Non-pigmented ciliary epithelial cell (primary cell): Measurements from ENCODE around the gene MARCHF4.
"Not testable (repeated sequence)": the region's sequence is repeated elsewhere in the genome, so short reads cannot be mapped to it uniquely, and the experiment has no call there.

Experiments used
- DNase-seq: peaks from one replicate; pipeline ENCODE4 v3.0.0-alpha.2; 2010; ENCODE audit warnings: low read depth

MARCHF4 gene

DNA sequence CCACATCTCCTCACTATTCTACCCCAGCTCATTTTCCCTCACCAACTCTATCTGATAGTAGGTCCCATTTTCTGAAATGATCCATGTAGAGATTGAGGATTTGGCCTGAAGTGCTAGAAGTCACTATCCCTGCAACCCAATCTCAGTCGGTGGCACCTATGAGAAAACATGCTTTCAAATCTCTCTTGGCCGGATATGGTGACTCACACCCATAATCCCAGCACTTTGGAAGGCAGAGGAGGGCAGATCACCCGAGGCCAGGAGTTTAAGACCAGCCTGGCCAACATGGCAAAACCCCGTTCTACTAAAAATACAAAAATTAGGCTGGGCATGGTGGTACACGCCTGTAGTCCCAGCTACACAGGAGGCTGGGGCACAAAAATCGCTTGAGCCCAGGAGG, 19.1 kb upstream of the MARCHF4 start:
- no peak for DNase-seq

DNA sequence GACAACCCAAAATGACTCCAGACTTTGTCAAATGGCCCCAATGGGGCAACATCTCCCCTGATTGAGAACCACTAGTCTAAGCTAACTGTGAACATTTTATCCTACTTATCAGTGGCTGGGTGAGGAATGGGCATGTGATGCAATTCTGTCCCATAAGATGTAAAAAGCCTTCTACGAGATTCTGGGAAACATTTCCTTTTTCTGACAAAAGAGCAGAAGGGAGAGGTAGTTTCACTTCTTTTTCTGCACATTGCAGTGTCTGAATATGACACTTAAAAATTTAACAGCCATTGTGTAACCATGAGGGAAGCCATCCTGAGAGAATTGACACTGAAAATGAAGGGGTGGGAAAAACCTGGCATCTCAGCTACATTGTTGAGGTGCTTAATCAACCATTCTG, 17.3 kb upstream of the MARCHF4 start:
- no peak for DNase-seq

DNA sequence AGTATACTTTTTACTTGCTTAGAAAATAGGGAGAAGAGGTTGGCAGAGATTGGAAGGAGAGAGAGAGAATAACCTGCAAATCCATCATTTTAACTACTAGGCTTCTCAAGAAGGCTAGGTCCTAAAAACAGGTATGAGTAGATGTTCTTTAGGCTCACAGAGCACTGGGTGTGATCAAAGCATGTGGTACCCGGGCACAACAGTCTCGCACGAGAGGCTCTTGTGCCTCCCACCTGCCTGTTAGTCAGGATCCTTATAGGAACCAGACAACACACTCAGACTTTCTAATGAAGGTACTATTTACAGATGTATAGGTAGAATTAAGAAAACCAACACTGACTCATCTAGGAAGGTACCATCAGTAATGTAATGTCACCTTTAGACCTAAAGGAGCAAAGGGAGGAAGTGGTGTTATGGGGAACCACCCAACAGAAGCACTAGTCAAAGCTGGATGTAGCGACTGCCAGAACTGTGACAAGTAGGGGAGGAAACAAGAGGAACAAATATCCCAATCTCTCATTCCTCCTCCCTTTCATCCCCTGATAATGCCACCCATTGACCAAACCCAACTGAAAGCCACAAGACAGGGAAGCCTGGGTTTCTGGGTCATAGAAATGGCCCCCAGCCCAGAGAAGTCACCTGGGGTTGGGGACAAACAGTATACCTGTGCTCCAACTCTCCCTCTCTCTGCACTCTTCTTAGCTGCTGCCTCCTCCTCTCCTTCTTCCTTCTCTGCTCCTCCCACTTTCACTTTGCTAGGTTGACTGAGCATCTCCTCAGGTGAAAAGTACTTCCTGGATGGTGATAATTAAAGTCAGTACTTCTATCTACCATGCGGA, 16.0 kb upstream of the MARCHF4 start:
- no peak for DNase-seq

DNA sequence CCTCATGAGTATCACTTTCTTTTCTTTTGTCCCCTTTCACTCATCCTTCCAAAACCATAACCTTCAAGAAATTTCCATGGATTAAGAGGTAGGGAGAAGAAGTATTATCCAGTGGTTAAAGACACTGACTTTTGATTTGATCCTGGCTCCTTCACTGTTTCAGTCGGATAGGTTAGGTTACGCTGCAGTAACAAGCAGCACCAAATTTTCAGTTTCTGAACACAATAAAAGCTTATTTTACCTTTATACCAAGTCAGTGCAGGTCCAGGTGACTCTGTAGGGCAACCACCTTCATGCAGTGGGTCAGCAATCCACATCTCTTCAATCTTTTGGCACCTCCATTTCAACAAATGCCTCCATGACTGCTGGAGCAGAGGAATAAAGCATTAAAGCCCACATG, 15.0 kb upstream of the MARCHF4 start:
- DNase-seq = no peak

DNA sequence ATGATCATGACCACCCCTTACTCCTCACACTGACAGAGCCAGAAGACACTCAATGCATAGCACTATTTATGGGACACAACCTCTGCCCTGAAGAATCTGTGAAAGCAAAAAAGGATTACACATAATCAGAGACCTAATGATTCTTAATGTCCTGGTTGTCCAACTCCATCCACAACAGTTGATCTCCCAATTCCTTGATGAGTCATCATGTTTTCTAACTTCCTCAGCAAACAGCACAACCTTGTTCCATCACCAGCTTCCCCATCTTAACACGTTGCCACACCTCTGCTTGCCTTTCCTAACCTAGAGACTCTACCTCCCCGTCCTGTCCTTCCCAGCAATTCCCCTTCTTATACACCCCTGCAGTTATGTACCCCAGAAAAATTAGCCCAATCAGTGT, 13.2 kb upstream of the MARCHF4 start:
- no peak for DNase-seq

DNA sequence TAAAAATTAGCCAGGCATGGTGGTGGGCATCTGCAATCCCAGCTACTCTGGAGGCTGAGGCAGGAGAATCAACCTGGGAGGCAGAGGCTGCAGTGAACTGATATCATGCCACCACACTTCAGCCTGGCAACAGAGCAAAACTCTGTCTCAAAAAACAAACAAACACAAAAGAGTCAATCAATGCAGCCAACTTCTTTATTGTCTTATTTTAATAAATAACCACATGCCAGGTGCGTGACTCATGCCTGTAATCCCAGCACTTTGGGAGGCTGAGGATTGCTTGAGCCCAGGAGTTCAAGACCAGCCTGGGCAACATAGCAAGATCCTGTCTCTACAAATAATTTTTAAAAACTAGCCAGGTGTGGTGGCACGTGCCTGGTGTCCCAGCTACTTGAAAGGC, 12.1 kb upstream of the MARCHF4 start:
- not testable (repeated sequence) for DNase-seq

DNA sequence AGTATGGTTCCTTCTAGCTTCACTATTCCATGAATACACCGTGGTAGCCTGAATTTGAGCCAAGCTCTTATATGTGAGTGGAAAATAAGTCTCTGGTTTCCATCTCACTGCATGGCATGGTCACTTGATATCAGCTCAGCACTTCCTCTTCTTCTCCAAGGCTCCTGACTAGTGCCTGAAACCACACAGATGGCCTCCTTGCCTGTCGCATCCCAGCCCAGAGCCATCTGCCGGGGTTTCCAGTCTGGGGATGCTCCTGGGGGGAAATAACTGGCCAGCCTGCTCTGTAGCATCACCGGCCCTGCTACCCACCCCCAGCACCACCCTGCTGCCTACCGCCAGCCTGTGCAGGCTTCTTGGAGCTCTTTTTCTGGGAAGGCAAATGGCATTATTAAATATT, 7.7 kb upstream of the MARCHF4 start:
- DNase-seq = no peak

DNA sequence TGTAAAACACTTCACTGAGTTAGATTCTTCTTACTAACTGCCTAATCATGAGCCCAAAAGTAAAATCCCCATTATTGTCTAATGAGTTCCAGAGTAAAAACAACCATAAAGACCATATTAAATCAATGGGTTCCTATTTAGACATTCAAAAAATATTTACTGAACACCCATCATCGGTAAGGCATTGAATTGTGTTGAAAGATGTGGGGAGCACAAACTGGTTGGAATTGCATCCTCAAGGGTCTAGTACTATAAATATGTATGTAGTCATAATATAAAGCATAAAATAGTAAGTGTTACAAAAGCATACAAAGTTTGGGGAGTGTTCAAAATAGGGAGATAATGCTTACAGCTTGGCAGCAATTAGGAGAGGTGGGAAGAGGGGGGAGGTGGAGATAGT, 3.0 kb upstream of the MARCHF4 start:
- no peak for DNase-seq

DNA sequence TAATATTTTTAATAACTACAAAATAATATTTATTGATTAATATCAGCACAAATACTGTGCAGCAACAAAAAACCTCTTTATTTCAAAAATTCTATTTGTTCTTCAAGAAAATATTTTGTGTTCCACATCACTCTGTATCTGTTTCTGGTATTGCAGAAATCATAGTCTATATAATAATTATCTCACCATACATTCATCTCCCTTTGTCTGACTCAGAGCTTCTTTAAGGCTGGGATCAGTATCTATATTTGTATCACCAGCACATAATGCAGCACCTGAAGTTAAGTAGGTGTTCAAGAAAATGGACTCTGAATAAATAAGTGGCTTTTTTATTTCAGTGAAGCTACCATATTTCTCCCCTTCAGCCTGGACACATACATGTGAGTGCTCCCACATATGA, 1.6 kb upstream of the MARCHF4 start:
- DNase-seq = no peak

DNA sequence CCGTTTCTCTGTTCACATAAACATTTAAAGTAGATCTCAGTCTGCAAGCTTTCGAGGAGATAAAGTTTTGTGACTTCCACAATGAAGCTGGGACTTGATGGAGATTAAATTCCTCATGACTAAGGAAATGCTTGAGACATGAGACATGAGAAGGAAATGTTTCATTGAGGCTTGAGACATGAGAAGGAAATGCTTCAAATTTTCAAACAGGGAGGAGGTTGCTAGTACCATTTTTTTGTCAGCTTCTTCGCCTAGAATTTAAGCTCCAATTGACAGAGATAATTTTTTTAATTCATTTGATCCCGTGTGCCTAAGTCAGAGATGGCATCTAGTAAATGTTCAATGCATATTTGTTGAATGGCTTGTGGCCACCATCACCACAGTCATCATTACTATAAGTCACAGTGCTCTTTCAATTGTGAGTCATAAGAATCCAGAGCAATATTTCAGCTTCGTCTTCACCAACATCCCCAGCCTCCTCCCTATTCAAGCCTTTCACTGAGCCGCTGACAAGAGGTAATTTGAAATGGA, 543 bp upstream of the MARCHF4 start:
- DNase-seq = peak; percentile 77

DNA sequence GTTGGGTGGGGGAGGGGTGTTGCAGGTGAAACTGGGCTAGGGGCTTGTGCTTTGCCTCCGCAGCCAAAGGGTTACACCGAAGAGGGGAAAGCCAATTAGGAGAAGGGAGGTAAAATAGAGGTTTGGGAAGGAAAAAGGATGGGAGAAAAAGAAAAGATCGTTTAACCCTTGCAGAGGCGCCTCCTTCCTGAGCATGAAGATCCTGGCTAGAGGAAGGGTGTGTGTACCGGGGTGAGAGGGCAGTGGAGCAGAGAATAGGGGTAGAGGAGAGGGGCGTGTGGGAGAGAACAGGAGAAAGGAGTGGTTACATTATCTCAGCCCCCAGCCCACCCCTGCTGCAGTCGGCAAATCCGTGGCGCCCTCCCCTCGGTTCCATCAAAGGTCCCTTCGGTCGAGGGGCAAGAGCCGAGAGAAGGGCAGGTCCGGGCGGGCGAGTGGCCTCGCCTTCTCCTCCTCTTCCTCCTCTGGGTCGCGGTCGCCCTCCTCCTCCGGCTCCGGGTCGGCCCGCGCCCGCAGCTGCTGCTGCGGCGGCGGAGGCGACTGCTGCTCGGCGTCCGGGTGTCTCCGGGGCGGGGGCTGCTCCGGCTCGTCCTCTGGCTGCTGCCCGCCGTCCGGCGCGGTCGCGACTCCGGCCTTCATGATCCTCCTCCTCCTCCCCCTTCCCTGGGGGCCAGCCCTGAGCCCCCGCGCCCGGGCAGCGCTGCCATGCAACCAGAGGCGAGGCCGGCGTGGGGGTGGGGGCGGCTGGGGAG, 1.1 kb downstream of the MARCHF4 start:
- no peak for DNase-seq

DNA sequence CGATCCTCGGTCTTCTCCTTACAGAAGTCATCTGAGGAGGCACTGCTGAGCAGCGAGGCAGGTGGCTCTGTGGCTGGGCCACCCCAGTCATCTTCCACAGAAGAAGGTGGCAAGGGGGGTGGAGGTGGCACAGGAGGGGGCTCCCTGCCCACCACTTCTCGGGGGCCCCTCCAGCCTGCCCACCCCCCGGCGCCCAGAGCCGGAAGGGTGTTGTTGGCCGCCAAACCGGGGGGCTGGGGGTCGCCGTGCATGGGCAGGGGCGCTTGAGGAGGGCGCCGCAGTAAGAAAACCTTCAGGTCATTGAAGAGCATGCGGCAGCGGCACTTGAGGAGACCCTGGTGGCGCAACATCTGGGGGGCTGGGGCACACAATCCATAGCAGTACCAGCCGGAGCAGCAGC, 2.5 kb downstream of the MARCHF4 start:
- no peak for DNase-seq

DNA sequence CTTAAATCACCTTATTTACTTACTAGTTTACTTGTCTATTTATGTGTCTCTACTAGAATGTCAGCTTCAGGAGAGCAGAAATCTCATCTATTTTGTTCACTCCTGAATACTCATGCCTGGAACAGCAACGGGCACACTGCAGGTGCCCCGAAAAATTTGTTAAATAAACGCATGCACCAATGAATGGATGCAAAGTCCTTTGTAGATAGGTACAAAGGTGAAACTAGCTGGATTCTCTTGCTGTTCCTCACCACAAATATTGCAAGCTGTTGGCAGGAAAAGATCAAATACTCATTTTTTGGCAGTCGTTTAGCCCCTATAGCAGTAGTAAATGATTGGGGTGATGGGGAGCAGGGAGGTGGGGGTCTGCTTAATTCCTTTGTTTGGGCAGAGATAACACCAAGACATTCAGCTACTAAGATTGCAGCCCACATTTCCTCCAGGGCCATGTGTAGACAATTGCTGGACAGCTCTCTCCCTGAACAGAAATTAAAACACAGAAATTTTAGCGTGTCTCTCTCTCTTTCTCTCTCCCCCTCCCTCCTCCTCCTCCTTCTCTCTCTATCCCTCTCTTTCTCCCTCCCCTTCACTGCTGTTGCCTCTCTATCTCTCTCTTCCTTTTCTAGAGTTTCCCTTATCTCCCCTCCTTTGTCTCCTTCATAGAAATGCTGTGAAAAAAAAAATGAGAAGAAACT, 5.4 kb downstream of the MARCHF4 start:
- no peak for DNase-seq

DNA sequence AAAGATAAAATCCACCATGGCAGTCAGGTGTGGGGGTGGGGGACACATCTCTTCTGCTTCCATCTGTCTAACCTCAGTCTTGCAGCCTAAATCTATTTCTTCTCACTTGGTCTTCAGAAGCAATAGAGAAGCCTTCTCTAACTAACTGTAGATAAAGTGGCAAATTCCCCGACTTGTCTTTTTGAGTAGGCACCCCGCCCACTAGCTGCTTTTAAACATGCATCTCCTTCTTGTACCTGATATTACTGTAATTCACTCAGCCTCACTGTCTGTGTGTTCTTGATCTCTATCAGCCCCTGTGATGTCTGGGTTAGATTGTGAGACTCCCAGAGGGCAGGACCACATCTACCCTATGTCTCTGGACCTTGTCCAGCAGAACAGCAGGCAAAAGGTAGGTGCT, 6.8 kb downstream of the MARCHF4 start:
- DNase-seq = no peak

DNA sequence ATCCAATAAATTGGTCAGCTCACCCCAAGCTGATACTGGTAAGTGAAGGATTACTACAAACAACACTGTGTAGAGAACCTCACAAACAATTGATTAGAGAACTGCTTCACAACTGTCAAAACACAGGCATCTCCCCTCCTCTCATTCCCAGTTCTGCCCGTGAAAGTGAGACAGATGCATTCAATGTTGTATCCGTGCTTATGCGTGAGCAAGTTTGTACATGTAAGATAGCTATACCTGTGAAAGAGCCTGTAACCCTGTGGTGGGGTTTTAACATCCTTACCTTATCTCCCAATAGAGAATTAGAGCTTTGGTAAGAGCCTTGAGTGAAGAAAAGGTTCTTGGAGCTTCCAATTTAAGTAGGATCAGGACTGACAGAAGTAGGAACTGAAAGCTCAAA, 9.1 kb downstream of the MARCHF4 start:
- DNase-seq = no peak

DNA sequence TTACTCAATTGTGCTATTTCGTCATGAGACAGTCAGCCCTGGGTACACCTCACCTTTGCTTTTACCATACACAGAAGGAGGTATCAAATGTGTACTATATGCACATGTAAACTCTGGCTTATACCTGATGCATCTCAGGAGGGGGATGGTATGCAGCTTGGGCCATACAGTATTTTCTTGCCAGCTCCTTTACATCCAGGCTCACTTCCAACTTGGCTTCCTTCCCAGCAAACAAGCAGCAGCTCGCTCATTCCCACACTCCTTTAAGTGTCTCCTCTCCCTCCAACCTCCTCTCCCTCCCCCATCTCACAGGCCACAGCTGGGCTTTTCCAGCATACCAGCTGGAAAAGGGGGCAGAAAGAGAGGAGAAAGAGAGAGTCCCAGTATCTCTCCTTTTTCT, 9.6 kb downstream of the MARCHF4 start:
- no peak for DNase-seq

DNA sequence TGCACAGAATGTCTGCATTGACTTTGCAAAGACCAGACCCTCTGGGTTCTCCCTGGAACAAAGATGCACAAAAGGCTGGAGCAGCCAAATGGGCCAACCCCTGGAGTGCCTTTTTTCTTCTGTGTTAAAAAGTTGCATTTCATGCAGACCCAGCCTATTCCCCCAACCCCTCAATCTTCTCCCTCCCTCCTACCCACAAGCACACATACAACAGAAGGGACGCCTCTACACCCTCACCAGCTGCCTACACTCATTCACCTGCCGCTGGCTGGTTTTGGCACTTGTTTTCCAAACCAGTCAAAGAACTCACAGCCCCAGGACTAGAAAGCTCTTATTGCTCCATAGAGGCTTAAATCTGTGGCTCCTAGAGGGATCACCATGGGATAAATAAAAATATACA, 16.6 kb downstream of the MARCHF4 start:
- DNase-seq = no peak

DNA sequence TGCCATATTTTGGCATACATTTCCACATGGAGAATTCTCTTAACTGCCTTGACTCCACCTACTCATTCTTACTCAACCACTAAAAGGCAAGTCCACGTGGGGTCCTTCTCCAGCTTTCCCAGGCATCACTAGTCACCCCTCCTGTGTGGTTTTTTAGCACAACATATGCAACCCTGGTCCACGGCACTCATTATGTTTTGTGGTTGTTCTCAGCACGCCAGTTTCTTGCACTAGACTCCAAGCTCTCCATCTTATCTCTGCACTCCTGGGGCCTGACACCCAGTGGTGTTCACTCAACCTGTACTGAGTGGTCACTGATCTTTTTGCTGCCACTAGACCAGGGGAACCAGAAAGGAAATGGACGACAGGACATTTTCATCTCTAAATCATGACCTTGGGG, 18.0 kb downstream of the MARCHF4 start:
- DNase-seq = no peak

DNA sequence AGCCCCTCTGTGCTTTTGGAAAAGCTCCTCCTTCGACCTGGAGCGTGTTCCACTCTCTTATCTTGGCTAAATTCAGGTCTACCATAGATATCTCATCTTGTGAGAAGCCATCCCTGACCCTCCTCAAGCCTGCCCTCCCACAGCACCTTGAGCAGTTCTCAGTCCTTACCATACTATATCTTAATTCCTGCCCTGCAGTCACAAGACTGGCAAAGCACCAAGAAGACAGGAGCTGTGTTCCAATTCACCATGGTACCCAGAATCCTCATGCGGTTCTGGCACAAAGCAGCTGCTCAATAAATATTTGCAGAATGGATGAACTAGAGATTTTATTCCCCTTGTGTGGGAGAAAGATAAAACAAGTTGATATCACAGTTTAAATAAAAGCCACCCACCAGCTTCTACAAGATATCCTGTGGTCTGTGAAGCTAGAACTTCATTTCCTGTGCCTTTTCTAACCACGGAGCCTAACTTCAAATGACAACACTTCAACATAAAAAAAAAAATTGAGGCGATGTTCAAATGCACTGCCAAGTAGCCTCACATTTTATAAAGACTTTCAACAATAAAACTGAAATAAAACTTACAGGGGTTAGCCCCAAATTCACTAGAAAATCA, 19.5 kb downstream of the MARCHF4 start:
- DNase-seq = no peak

DNA sequence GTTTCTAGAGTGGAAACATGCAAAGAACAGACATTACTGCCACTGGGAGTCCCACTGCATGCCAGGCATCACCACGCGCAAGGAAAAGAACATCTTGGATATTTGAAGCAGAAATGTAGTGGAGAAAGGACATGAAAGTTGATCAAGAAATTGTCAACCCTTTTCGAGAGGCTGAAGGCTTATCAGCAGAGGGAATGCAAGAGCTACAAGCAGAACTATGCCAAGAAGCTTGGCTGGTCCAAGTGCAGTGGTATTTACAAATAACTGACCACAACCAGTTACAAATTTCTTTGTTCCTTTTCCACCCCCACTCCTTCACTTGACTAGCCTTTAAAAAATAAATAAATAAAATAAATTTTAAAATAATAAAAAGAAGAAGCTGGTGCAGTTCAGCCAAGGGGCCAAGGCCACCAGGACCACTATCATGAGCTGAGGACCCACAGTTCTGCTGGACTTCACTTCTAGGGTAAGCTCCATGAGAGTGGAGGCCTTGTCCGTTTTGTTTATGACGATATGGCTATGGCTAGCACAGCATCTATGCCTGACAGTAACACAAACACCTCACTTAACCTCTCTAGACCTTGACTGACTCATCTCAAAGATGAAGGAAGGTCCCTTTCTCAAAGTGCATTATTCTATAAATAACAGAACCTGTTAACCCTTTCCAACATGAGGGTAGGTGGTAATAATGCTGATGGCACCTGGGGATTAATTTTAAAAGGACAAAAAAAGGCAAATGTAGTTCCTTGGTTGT, 20.9 kb downstream of the MARCHF4 start:
- DNase-seq = no peak

DNA sequence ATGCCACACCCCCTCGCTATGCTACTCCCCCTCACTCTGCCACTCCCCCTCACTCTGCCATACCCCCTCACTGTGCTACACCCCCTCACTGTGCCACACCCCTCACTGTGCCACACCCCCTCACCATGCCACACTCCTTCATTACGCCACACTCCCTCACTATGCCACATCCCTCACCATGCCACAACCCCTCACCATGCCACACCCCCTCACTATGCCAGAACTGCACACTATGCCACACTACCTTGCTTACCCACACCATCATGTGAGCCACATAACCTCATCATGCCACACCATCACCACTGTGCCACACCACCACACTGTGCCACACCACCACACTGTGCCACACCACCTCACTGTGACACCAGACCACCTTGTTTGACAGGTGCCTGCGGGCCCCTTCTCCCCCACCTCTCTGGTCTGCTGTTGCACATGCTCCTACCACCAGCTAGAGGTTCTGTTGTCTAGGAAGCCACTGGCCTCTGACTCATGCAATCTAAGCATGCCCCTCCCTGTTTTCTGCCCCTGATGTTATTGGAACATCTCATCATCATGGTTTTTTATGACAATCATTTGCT, 22.0 kb downstream of the MARCHF4 start:
- DNase-seq = no peak
